PC-3 (cell line): ENCODE results near the gene TSEN15. TPM values are rescaled to one million over a fixed set of nuclear protein-coding genes. Genes with fewer than 3 reads are reported as not detected.

Source experiments
- ATAC-seq: fragments of 200-7000 bp; cut with Tn5 transposase; 2 replicates; pipeline ENCODE4 v1.9.1; 2020; ENCODE audit warnings: mild to moderate bottlenecking, moderate library complexity
- Bru-seq: library from RNA; stranded (reverse); fragments of 400-500 nt; gene quantifications from one replicate; lab custom pipeline; 2021; lab: Mats Ljungman, UMichigan
- BruChase-seq, 2 experiments: library from RNA; stranded (reverse); fragments of 400-500 nt; gene quantifications; one replicate each; lab custom pipeline; 2021; lab: Mats Ljungman, UMichigan
- BruUV-seq: library from RNA; stranded (reverse); fragments of 400-500 nt; replicated peaks from 2 replicates; lab custom pipeline; 2021; lab: Mats Ljungman, UMichigan
- CTCF ChIA-PET: fragments of 300-600 bp; sonication (Branson Sonifier 250); formaldehyde crosslinking; loops from one replicate; lab custom pipeline; 2022; ENCODE audit warnings: antibody characterized with exemption; lab: Charles Lee
- POLR2A ChIA-PET: fragments of 300-600 bp; sonication (Branson Sonifier 250); formaldehyde crosslinking; loops from one replicate; lab custom pipeline; 2022; ENCODE audit warnings: antibody characterized with exemption; ENCODE audit not compliant: unreplicated experiment; lab: Charles Lee
- DNase-seq: peaks from one replicate; pipeline ENCODE4 v3.0.0-alpha.2; 2015
- H2AFZ ChIP-seq: fragments of 300-600 bp; sonication (generic); 2 replicates; pipeline ENCODE4 v1.6.0; 2016; ENCODE audit warnings: antibody characterized with exemption, low read length
- H3F3A ChIP-seq: fragments of 300-600 bp; sonication (generic); one replicate; pipeline ENCODE4 v1.6.0; 2017; ENCODE audit warnings: antibody characterized with exemption, low read length, control low read depth, mild to moderate bottlenecking; ENCODE audit not compliant: unreplicated experiment
- H3K27ac ChIP-seq: fragments of 300-600 bp; sonication (generic); 2 replicates; pipeline ENCODE4 v1.5.1; 2016; ENCODE audit warnings: mild to moderate bottlenecking, low read length
- H3K27me3 ChIP-seq: fragments of 300-600 bp; sonication (generic); 2 replicates; pipeline ENCODE4 v1.6.1; 2016; ENCODE audit warnings: low read length, mixed read lengths
- H3K36me3 ChIP-seq: fragments of 300-600 bp; sonication (generic); 2 replicates; pipeline ENCODE4 v1.6.1; 2016; ENCODE audit warnings: low read depth, mixed run types, low read length, mixed read lengths
- H3K4me1 ChIP-seq: fragments of 300-600 bp; sonication (generic); 2 replicates; pipeline ENCODE4 v1.5.1; 2016; ENCODE audit warnings: low read length; ENCODE audit not compliant: insufficient read depth
- H3K4me2 ChIP-seq: fragments of 300-600 bp; sonication (generic); 2 replicates; pipeline ENCODE4 v1.6.0; 2016; ENCODE audit warnings: low read length
- H3K4me3 ChIP-seq: fragments of 300-600 bp; sonication (generic); 2 replicates; pipeline ENCODE4 v1.5.1; 2016; ENCODE audit warnings: mild to moderate bottlenecking, low read length, mixed read lengths
- H3K79me2 ChIP-seq: fragments of 300-600 bp; sonication (generic); 2 replicates; pipeline ENCODE4 v1.6.1; 2017; ENCODE audit warnings: low read length, mixed read lengths
- H3K9ac ChIP-seq: fragments of 300-600 bp; sonication (generic); 2 replicates; pipeline ENCODE4 v1.6.0; 2016; ENCODE audit warnings: mild to moderate bottlenecking, low read length
- H3K9me2 ChIP-seq: fragments of 300-600 bp; sonication (generic); replicated peaks from 2 replicates; pipeline ENCODE4 v1.6.1; 2016; ENCODE audit warnings: mixed run types, low read length, mixed read lengths
- H3K9me3 ChIP-seq: fragments of 300-600 bp; sonication (generic); 2 replicates; pipeline ENCODE4 v1.6.1; 2016; ENCODE audit warnings: low read length, mixed read lengths
- H4K20me1 ChIP-seq: fragments of 300-600 bp; sonication (generic); 2 replicates; pipeline ENCODE4 v1.6.1; 2016; ENCODE audit warnings: low read length, mixed read lengths
- EZH2 ChIP-seq: fragments of 300-600 bp; sonication (generic); IDR thresholded peaks from one replicate; pipeline ENCODE4 v1.6.1; 2017; ENCODE audit warnings: antibody characterized with exemption, mild to moderate bottlenecking, low read length; ENCODE audit not compliant: unreplicated experiment
- EZH2phosphoT487 ChIP-seq: fragments of 300-600 bp; sonication (generic); IDR thresholded peaks from 2 replicates; pipeline ENCODE4 v1.6.1; 2018; ENCODE audit warnings: mild to moderate bottlenecking, antibody characterized with exemption, low read length, borderline replicate concordance
- intact Hi-C: fragments of 100-400 bp; cut with micrococcal nuclease; formaldehyde crosslinking; loops from 2 replicates; pipeline ENCODE4 v1.9.0; 2023
- long read RNA-seq: library from polyadenylated mRNA; unstranded; transcript quantifications from one replicate; pipeline ENCODE4 v2.0.0, GENCODE V29; 2021; ENCODE audit not compliant: unreplicated experiment
- total RNA-seq: library from RNA; depleted of rRNA; stranded (reverse); fragments of >200 nt; gene quantifications from 2 replicates; pipeline ENCODE4 v1.2.3, GENCODE V29; 2014; rRNA removed
- TF ChIP-seq, protein P1 (sequence below): fragments of 300-600 bp; sonication (generic); conservative IDR thresholded peaks from 2 replicates; pipeline ENCODE4 v1.5.1; 2017; ENCODE audit warnings: antibody characterized with exemption, low read depth, mild to moderate bottlenecking, low read length

The TSEN15 gene
- total RNA-seq (23.0 and 29.7 TPM in 2 replicates), Bru-seq, nascent RNA (percentile 77 among the genes with signal in this experiment), BruChase-seq, experiment 1, labeled RNA remaining after a 6-hour chase (percentile 62 among the genes with signal in this experiment), BruChase-seq, experiment 2, labeled RNA remaining after a 2-hour chase (percentile 85 among the genes with signal in this experiment)
- long read RNA-seq, transcript TSEN15-203 (4 exons, 1,844 nt): minor isoform, 16 of 66 reads
- long read RNA-seq, transcript TSEN15-216 (5 exons, 1,986 nt): major isoform, 32 of 66 reads
- long read RNA-seq, partial matches to known transcripts: 0 of 66 reads
- long read RNA-seq, other reads (novel, unspliced or antisense): 5 of 66 reads

DNA sequence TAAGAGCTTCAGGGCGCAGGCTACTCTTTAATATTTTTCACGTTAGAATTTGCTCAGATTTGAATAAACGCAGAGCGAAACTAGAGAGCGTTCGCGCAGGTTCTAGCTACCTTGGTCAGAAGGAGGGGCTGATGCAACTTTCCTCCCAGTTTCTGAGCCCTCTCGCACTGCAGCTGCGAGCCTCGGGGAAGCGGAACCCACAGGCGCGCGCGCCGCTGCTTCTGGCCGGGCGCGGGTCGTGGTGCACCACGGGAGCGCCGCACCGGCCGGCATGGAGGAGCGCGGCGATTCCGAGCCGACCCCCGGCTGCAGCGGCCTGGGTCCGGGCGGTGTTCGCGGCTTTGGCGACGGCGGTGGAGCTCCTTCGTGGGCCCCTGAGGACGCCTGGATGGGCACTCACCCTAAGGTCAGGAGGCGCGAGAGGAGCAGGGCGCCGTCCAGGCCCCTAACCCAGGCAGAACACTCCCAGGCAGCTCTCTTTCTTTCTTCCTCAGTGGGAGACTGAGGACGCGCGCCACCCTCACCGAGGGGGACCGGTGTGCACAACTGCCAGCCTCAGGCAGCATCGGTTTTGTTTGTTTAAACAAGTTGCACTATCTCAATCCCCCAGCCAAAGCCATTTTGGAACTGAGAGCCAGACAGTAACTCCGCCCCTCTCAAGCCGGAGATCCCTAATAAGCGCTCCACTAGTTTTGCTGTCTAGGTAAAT is at the start of gene TSEN15:
Gene TSEN15, plus strand, starts transcription at position 246 of the 709 bp plus-strand sequence. Its CDS starts 26 bp downstream, at position 272.
- Histone ChIP-seq H3K4me2 (peak within 1 kb of the TSS; percentile 95), H2AFZ (peak within 1 kb of the TSS; percentile 93), H3K9me3 (no peaks in the 10 kb centered on the region), H3F3A (peaks cover 2% of the 10 kb centered on the region), H4K20me1 (no peaks in the 10 kb centered on the region), H3K9me2 (no peaks in the 10 kb centered on the region), H3K27me3 (no peaks in the 10 kb centered on the region), H3K36me3 (no peaks in the 10 kb centered on the region), H3K79me2 (peaks cover 29% of the 10 kb centered on the region), H3K4me3 (peak within 1 kb of the TSS; percentile 87), H3K27ac (peak within 1 kb of the TSS; percentile 60), H3K4me1 (peaks cover 20% of the 10 kb centered on the region), H3K9ac (peak within 1 kb of the TSS; percentile 89)
- DNase-seq (peak; percentile 77), ATAC-seq (peak; percentile 97)
- intact Hi-C loops: no loop called here
- TF ChIP-seq EZH2phosphoT487 (no peak), EZH2 (no peak)
- TF ChIP-seq, protein P1, sequence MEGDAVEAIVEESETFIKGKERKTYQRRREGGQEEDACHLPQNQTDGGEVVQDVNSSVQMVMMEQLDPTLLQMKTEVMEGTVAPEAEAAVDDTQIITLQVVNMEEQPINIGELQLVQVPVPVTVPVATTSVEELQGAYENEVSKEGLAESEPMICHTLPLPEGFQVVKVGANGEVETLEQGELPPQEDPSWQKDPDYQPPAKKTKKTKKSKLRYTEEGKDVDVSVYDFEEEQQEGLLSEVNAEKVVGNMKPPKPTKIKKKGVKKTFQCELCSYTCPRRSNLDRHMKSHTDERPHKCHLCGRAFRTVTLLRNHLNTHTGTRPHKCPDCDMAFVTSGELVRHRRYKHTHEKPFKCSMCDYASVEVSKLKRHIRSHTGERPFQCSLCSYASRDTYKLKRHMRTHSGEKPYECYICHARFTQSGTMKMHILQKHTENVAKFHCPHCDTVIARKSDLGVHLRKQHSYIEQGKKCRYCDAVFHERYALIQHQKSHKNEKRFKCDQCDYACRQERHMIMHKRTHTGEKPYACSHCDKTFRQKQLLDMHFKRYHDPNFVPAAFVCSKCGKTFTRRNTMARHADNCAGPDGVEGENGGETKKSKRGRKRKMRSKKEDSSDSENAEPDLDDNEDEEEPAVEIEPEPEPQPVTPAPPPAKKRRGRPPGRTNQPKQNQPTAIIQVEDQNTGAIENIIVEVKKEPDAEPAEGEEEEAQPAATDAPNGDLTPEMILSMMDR: no peak
- ChIA-PET CTCF (no interaction called here), POLR2A (interaction anchor here (0.6 kb wide), 1 partner anchor 229 kb away, joined by 9 read pairs; no protein-coding TSS in a partner anchor)
- no TSS peak for BruUV-seq

DNA sequence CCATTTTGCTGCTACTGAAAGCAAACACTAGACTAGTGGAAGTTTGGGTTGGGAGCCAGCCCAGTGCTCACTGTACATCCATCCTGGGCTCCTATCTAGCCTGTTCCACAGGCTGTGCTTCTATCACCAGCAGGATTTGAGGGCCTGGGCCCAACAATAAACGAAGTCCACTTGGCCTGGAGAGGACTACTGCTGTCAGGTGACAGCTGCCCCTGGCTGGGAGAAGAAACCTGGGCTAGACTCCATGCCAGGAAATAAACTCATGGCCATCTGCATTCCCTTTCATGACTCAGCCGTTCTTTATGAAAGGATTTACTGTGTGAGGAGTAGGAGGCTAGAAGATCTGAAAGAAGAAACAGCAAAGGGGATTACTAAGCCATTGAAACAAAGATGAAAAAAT is 49.5 kb upstream of the TSEN15 start:
- H3K4me2 ChIP-seq: peak overlapping the region; percentile 52
- H3K4me1 ChIP-seq: peaks cover 10% of the 10 kb centered on the region
- no peaks in the 10 kb centered on the region for H3K79me2 ChIP-seq
- peak overlapping the region; percentile 68 for H2AFZ ChIP-seq
- H3K36me3 ChIP-seq: no peaks in the 10 kb centered on the region
- BruUV-seq: no TSS peak
- DNase-seq (peak; percentile 84), ATAC-seq (peak; percentile 99)
- intact Hi-C loops: no loop called here
- H3K9me2 ChIP-seq: no peaks in the 10 kb centered on the region
- H3K9ac ChIP-seq: no peak overlapping the region
- no peak overlapping the region for H3K4me3 ChIP-seq
- H3F3A ChIP-seq: no peaks in the 10 kb centered on the region
- H4K20me1 ChIP-seq: no peaks in the 10 kb centered on the region
- TF ChIP-seq EZH2phosphoT487 (no peak), EZH2 (no peak)
- TF ChIP-seq, protein P1: no peak
- no peaks in the 10 kb centered on the region for H3K9me3 ChIP-seq
- H3K27ac ChIP-seq: peak overlapping the region; percentile 62
- H3K27me3 ChIP-seq: no peaks in the 10 kb centered on the region
- POLR2A ChIA-PET: no interaction called here
- CTCF ChIA-PET: no interaction called here
